Panc1 (cell line): ENCODE results near the gene THRAP3.
"Not testable (repeated sequence)": the region's sequence is repeated elsewhere in the genome, so short reads cannot be mapped to it uniquely, and the experiment has no call there.

Source experiments
- POLR2AphosphoS5 ChIP-seq: IDR thresholded peaks from 2 replicates; pipeline ENCODE4 v1.6.1; 2012; ENCODE audit warnings: mild to moderate bottlenecking, low read depth, low read length, moderate library complexity
- SIN3A ChIP-seq: IDR thresholded peaks from 2 replicates; pipeline ENCODE4 v1.6.1; 2012; ENCODE audit warnings: low read depth, mild to moderate bottlenecking, low read length, moderate library complexity, borderline replicate concordance; ENCODE audit not compliant: insufficient read depth
- TCF7L2 ChIP-seq: IDR thresholded peaks from 2 replicates; pipeline ENCODE4 v1.6.1; 2011; ENCODE audit warnings: mild to moderate bottlenecking, low read depth, low read length, inconsistent platforms
- TF ChIP-seq, protein P1 (sequence below): fragments of 450-650 bp; IDR thresholded peaks from 2 replicates; pipeline ENCODE4 v1.5.1; 2017; ENCODE audit warnings: mild to moderate bottlenecking
- TF ChIP-seq, protein P2 (sequence below), 2 experiments: IDR thresholded peaks; 2 replicates each; pipeline ENCODE4 v1.6.1; 2011 to 2012; ENCODE audit warnings: low read depth in 2 of 2, control low read depth in 1 of 2, low read length in 1 of 2, mild to moderate bottlenecking in 1 of 2, moderate library complexity in 1 of 2; ENCODE audit not compliant: insufficient read depth in 1 of 2

DNA sequence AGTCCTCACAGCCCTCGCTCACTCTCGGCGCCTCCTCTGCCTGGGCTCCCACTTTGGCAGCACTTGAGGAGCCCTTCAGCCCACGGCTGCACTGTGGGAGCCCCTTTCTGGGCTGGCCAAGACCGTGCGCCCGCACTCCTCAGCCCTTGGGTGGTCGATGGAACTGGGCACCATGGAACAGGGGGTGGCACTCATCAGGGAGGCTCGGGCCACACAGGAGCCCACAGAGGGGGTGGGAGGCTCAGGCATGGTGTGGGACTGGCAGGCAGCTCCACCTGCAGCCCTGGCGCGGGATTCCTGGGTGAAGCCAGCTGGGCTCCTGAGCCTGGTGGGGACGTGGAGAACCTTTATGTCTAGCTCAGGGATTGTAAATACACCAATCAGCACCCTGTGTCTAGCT, 27.4 kb upstream of the THRAP3 start:
- TF ChIP-seq SIN3A, POLR2AphosphoS5, TCF7L2: not testable (repeated sequence)
- TF ChIP-seq, protein P1, sequence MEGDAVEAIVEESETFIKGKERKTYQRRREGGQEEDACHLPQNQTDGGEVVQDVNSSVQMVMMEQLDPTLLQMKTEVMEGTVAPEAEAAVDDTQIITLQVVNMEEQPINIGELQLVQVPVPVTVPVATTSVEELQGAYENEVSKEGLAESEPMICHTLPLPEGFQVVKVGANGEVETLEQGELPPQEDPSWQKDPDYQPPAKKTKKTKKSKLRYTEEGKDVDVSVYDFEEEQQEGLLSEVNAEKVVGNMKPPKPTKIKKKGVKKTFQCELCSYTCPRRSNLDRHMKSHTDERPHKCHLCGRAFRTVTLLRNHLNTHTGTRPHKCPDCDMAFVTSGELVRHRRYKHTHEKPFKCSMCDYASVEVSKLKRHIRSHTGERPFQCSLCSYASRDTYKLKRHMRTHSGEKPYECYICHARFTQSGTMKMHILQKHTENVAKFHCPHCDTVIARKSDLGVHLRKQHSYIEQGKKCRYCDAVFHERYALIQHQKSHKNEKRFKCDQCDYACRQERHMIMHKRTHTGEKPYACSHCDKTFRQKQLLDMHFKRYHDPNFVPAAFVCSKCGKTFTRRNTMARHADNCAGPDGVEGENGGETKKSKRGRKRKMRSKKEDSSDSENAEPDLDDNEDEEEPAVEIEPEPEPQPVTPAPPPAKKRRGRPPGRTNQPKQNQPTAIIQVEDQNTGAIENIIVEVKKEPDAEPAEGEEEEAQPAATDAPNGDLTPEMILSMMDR: not testable (repeated sequence)
- TF ChIP-seq, protein P2, sequence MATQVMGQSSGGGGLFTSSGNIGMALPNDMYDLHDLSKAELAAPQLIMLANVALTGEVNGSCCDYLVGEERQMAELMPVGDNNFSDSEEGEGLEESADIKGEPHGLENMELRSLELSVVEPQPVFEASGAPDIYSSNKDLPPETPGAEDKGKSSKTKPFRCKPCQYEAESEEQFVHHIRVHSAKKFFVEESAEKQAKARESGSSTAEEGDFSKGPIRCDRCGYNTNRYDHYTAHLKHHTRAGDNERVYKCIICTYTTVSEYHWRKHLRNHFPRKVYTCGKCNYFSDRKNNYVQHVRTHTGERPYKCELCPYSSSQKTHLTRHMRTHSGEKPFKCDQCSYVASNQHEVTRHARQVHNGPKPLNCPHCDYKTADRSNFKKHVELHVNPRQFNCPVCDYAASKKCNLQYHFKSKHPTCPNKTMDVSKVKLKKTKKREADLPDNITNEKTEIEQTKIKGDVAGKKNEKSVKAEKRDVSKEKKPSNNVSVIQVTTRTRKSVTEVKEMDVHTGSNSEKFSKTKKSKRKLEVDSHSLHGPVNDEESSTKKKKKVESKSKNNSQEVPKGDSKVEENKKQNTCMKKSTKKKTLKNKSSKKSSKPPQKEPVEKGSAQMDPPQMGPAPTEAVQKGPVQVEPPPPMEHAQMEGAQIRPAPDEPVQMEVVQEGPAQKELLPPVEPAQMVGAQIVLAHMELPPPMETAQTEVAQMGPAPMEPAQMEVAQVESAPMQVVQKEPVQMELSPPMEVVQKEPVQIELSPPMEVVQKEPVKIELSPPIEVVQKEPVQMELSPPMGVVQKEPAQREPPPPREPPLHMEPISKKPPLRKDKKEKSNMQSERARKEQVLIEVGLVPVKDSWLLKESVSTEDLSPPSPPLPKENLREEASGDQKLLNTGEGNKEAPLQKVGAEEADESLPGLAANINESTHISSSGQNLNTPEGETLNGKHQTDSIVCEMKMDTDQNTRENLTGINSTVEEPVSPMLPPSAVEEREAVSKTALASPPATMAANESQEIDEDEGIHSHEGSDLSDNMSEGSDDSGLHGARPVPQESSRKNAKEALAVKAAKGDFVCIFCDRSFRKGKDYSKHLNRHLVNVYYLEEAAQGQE (IDR thresholded peaks at IDR 0.05; ENCODE audit: insufficient read depth in 1 of 2, low read depth in 2 of 2, low read length in 1 of 2): not testable (repeated sequence)
